ENCODE measurements around the gene ZNF683. TPM values are rescaled to one million over a fixed set of nuclear protein-coding genes. Genes with fewer than 3 reads are reported as not detected.

ZNF683 gene
- total RNA-seq, 2 donors from 2014 or later, result 0.25 TPM; not detected in 1

DNA sequence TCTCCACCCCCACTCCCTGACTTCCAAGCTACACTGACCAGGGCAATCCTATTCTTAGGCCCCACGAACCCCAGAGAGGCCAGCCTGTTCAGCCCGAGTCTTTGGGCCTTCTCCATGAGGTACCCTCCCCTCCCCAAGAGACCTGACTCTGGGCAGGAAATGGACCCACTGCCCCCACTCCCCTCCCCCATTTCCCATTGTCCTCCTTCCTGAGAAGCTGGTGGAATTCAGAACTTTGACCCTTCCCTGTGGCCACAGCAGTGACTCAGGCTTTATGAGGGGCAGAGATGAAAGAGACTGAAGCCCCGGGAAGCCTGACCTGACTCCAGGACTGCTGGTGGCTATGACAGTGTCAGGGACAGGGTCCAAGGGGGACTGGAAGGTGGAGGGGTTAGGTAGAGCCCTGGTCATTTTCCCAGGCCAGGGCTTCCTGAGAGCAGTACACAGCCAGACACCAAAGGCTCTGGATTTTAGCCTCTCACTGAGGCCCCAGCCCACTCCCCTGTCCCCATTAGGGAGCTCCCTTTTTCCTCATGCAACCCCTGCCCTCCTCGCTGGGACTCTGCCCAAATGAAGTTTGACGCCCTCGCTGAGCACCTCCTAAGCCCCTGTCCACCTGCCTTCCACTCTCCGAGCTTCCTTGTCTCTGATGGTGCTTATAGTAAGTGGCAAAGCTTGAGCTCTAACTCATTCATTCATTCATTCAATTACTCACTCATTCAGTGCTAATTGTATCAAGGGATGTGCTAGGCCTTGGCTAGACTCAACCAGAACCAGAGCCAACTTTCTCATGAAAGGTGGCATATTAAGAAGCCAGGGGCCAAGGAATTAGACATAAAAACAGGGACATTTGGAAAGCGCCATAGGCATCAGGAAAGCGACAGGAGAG lies 21.6 kb downstream of the ZNF683 start:
- Mint-ChIP-seq H3K9me3 (no peaks in the 10 kb centered on the region), H3K27ac (no peak overlapping the region), H3K4me3 (no peak overlapping the region), H3K4me1 (ENCODE audit: low read depth) (no peaks in the 10 kb centered on the region), H3K36me3 (ENCODE audit: insufficient read depth in 2 of 2) (no peaks in the 10 kb centered on the region), H3K27me3 (ENCODE audit: low read depth) (no peaks in the 10 kb centered on the region)
- ATAC-seq (replicated peaks in 1 of 2) (no peak), DNase-seq (no peak)

DNA sequence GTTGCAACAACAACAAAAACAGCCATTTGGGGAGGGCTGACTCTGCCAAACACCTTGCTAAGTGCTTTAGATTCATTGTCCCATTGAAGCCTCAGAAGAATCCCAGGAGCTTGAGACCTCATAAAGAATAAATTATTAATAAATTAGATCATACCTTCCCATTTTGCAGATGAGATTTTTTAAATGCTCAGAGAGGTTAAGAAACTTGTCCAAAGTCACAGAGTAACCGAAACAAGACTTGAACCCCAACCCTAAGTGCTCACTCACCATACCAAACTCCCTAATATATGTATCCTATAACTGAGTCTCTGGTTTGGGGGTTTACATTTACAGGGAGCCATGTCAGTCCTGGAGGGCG lies 22.2 kb downstream of the ZNF683 start:
- DNase-seq, result no peak
- Mint-ChIP-seq H3K4me1 (ENCODE audit: low read depth) (no peaks in the 10 kb centered on the region), H3K4me3 (no peak overlapping the region), H3K27me3 (ENCODE audit: low read depth) (no peaks in the 10 kb centered on the region), H3K9me3 (no peaks in the 10 kb centered on the region), H3K36me3 (ENCODE audit: insufficient read depth in 2 of 2) (no peaks in the 10 kb centered on the region), H3K27ac (no peak overlapping the region)
- no peak for ATAC-seq (replicated peaks in 1 of 2)

DNA sequence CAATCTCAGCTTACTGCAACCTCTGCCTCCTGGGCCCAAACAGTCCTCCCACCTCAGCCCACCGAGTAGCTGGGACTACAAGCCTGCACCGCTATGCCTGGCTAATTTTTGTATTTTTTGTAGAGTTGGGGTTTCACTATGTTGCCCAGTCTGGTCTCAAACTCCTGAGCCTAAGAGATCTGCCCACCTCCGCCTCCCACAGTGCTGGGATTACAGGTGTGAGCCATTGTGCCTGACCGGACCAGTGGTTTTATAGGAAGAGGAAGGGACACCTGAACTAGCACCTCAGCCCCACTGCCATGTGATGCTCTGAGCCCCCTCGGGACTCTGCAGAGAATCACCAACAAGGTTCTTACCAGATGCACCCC lies 22.7 kb downstream of the ZNF683 start:
- ATAC-seq (replicated peaks in 1 of 2) (no peak), DNase-seq (no peak)
- Mint-ChIP-seq H3K36me3 (ENCODE audit: insufficient read depth in 2 of 2) (no peaks in the 10 kb centered on the region), H3K27ac (no peak overlapping the region), H3K4me1 (ENCODE audit: low read depth) (no peaks in the 10 kb centered on the region), H3K27me3 (ENCODE audit: low read depth) (no peaks in the 10 kb centered on the region), H3K4me3 (no peak overlapping the region), H3K9me3 (no peaks in the 10 kb centered on the region)

DNA sequence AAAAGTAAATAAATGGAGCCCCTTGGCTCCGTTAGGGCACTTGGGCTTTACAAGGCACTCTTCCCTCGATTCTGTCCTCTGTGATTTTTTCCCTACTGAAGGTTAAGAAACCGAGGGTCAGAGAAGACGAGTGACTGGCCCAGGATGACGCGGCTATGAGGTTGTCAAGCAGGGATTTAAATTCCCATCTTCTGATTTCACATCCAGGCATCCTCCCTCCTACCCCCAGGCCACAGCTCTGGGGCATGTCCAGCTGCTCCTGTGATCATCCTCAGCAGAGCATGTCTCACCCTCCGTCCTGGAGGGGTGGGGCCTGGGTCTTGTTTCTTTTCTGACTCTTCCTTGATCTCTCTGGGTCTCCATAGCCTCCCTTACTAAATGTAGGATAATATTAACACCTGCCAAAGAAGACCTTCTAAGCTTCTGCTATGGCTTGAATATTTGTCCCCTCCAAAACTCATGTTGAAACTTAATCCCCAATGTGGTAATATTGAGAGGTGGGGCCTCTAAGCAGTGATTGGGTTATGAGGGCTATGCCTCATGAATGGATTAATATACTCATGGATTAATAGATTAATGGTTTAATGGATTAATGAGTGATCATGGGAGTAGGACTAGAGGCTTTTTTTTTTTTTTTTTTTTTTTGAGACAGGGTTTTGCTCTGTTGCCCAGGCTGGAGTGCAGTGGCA lies 23.2 kb downstream of the ZNF683 start:
- H3K4me3 Mint-ChIP-seq, result no peak overlapping the region
- H3K36me3 Mint-ChIP-seq (ENCODE audit: insufficient read depth in 2 of 2), result no peaks in the 10 kb centered on the region
- no peak overlapping the region for H3K27ac Mint-ChIP-seq
- no peaks in the 10 kb centered on the region for H3K4me1 Mint-ChIP-seq (ENCODE audit: low read depth)
- H3K9me3 Mint-ChIP-seq, result no peaks in the 10 kb centered on the region
- no peaks in the 10 kb centered on the region for H3K27me3 Mint-ChIP-seq (ENCODE audit: low read depth)
- ATAC-seq (replicated peaks in 1 of 2) (no peak), DNase-seq (no peak)

DNA sequence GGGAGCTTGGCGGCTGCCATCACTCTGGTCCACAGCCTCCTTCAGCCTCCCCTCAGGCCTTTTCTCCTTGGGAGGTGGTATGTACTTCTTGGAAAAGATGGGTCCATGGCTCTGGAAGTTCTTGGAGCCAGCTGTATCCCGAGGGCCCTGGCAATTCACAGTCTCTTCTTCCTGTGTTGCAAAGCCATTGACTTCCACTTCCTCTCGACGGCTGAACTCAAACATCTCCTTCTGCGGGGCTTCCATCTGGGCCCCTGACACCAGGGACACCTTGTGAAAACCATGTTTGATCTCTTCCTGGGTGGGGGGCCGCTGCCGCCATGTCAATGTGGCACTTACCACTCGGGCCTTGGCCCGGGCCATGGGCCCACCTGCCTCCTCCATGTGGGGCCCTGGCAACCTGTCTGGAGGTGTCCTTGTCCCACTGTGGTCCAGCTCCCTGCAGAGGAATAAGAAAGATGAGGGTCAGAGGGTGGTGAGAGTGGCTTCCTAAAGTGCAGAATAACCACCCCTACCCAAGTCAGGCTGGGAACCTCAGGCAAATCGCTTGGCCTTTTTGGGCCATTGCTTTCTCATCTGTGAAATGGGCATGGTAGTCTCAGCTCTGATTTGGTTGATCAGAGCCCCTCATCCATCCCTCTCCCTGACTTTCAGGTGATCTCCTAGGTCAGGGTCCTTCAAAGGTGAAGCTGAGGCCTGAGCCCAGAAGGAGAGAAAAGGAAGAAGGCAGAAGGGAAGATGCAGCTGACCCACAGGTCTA lies 26.1 kb downstream of the ZNF683 start:
- H3K4me3 Mint-ChIP-seq, result no peak overlapping the region
- H3K27ac Mint-ChIP-seq, result no peak overlapping the region
- no peak for DNase-seq
- no peaks in the 10 kb centered on the region for H3K9me3 Mint-ChIP-seq
- H3K27me3 Mint-ChIP-seq (ENCODE audit: low read depth), result no peaks in the 10 kb centered on the region
- no peaks in the 10 kb centered on the region for H3K4me1 Mint-ChIP-seq (ENCODE audit: low read depth)
- ATAC-seq (replicated peaks in 1 of 2), result no peak
- no peaks in the 10 kb centered on the region for H3K36me3 Mint-ChIP-seq (ENCODE audit: insufficient read depth in 2 of 2)

DNA sequence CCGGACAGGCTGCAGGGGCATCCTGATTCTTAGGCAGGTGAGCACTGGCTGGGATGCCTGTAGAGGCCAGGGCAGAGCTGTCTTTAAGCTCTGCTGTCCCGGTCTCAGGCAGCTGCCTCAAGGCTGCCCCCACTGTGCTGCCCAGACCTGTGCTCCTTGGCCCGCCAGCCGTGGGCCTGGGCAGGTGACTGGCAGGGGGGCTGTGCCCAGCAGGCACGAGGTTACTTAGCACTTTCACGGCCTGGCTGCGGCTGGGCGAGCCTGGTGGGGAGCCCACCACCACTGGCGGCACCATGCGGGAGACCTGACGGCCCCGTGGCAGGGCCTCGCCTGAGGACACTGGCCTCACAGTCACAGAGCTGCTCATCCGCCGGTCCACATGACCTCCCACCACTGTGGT lies 26.8 kb downstream of the ZNF683 start:
- Mint-ChIP-seq H3K9me3 (no peaks in the 10 kb centered on the region), H3K27ac (no peak overlapping the region), H3K27me3 (ENCODE audit: low read depth) (no peaks in the 10 kb centered on the region), H3K36me3 (ENCODE audit: insufficient read depth in 2 of 2) (no peaks in the 10 kb centered on the region), H3K4me3 (no peak overlapping the region), H3K4me1 (ENCODE audit: low read depth) (no peaks in the 10 kb centered on the region)
- DNase-seq, result no peak
- no peak for ATAC-seq (replicated peaks in 1 of 2)

DNA sequence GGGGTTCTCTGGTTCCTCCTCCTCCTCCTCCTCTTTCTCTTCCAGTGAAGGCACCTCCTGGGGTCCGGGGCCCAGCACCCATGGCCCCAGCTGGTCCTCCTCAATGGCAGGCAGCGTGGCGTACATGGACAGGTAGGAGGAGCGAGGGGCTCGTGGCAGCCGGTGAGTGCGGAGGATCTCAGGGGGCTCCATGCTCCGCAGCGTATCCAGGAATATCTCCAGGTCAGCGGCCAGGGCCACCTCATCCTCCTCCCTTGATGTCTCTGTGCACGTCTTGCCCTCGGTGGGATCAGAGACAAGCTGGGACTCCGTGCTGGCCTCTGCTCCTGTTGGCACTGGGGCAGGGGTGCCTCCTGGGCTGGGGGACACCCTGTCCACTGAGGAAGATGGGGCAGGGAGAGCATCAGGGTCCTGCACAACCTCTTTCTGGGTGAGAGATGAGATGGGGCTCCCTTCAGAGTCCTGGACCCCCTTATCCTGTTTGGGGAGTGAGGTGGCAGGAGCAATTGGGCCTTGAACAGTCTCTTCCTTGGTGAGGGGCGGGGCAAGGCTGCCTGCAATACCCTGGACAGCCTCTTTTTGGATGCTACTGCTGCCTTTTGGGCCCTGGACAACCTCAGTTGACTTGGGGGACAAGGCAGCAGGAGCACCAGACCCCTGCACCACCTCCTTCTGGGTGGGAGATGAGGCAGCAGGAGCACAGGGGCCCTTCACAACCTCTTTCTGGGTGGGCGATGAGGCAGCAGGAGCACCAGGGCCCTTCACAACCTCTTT lies 28.2 kb downstream of the ZNF683 start:
- H3K36me3 Mint-ChIP-seq (ENCODE audit: insufficient read depth in 2 of 2), result no peaks in the 10 kb centered on the region
- no peaks in the 10 kb centered on the region for H3K4me1 Mint-ChIP-seq (ENCODE audit: low read depth)
- no peak for DNase-seq
- no peaks in the 10 kb centered on the region for H3K9me3 Mint-ChIP-seq
- H3K4me3 Mint-ChIP-seq, result no peak overlapping the region
- no peak overlapping the region for H3K27ac Mint-ChIP-seq
- no peaks in the 10 kb centered on the region for H3K27me3 Mint-ChIP-seq (ENCODE audit: low read depth)
- no peak for ATAC-seq (replicated peaks in 1 of 2)

DNA sequence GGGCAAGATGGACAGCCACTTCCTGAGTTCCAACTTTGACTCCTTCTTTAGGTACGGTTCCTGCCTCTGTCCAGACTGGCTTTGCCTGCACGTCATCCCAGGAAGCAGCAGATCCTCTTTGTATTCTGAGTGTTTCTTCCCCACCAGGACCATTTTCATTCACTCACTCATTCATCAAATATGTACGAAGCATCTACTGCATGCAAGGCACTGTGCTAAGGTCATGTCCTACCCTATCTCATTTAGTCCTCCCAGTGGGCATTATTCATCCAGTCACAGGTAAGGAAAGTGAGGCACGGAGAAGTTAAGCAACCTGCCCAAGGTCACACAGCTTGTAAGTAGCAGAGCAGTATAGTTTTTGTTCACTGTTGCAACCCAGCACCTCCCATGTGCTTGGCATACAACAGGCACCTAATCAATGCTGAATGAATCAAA lies 32.5 kb downstream of the ZNF683 start:
- Mint-ChIP-seq H3K9me3 (no peaks in the 10 kb centered on the region), H3K27ac (no peak overlapping the region), H3K36me3 (ENCODE audit: insufficient read depth in 2 of 2) (no peaks in the 10 kb centered on the region), H3K27me3 (ENCODE audit: low read depth) (peaks cover 6% of the 10 kb centered on the region), H3K4me3 (no peak overlapping the region), H3K4me1 (ENCODE audit: low read depth) (peaks cover 7% of the 10 kb centered on the region)
- ATAC-seq (replicated peaks in 1 of 2) (no peak), DNase-seq (no peak)

DNA sequence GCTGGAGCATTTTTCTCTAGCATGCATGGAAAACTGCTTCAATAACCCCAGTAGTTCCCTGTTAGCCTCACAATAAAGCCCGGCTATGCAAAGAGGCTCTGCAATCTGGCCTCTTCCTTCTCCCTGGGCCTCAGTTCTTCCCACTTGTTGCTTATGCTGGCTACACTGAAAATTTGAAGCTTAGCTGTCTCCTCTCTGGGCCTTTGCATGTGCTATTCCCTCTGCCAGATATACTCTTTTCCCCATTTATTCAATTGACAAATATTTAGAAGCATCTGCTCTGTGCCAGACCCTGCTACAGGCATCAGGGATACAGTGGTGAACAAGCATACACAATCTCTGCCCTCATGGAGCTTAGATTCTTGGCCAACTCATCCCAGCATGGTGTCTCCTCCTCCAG lies 33.9 kb downstream of the ZNF683 start:
- H3K4me1 Mint-ChIP-seq (ENCODE audit: low read depth), result peaks cover 7% of the 10 kb centered on the region
- H3K27ac Mint-ChIP-seq, result no peak overlapping the region
- H3K9me3 Mint-ChIP-seq, result no peaks in the 10 kb centered on the region
- no peak for ATAC-seq (replicated peaks in 1 of 2)
- no peaks in the 10 kb centered on the region for H3K36me3 Mint-ChIP-seq (ENCODE audit: insufficient read depth in 2 of 2)
- H3K27me3 Mint-ChIP-seq (ENCODE audit: low read depth), result peaks cover 6% of the 10 kb centered on the region
- no peak for DNase-seq
- no peak overlapping the region for H3K4me3 Mint-ChIP-seq

DNA sequence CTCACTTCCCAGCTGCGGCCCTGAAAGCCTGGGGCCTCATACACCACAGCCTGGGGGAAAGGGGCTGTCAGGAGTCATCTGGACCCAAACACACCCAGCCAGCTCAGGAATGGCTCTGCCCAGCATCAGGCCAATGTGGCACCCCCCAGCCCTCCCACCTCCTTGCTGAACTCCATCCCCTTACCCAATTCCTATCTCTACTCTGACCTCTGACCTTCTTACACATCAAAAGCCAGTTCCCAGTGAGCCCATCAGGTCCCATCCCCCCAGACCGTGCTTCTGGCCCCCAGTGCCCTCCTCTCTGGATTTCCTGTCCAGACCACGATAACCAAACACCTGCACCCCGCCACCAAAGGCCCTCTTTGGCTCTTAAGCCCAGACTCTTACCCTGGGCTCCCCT lies 34.9 kb downstream of the ZNF683 start:
- DNase-seq (no peak), ATAC-seq (replicated peaks in 1 of 2) (no peak)
- Mint-ChIP-seq H3K9me3 (no peaks in the 10 kb centered on the region), H3K4me1 (ENCODE audit: low read depth) (peaks cover 7% of the 10 kb centered on the region), H3K4me3 (peak overlapping the region in 1 of 2 donors; percentile 32), H3K27me3 (ENCODE audit: low read depth) (peaks cover 6% of the 10 kb centered on the region), H3K36me3 (ENCODE audit: insufficient read depth in 2 of 2) (no peaks in the 10 kb centered on the region), H3K27ac (no peak overlapping the region)

DNA sequence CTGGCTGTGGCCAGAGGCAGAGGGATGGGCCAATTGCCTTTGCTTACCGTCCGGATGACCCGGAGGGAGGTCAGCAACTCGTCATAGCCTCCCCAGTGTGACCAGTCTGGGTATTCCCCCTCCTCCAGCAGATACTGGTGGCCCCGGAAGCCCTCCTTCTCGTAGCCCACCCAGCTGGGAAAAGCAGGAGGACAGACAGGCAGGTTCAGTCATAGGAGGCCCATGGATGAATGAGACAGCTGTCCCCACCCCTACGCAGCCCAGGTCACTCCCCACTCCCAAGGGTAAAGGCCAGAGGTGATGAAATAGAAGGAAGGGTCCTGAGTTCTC lies 35.4 kb downstream of the ZNF683 start:
- DNase-seq, result no peak
- H3K27me3 Mint-ChIP-seq (ENCODE audit: low read depth), result peaks cover 6% of the 10 kb centered on the region
- H3K36me3 Mint-ChIP-seq (ENCODE audit: insufficient read depth in 2 of 2), result no peaks in the 10 kb centered on the region
- peaks cover 7% of the 10 kb centered on the region for H3K4me1 Mint-ChIP-seq (ENCODE audit: low read depth)
- ATAC-seq (replicated peaks in 1 of 2), result no peak
- no peak overlapping the region for H3K27ac Mint-ChIP-seq
- H3K4me3 Mint-ChIP-seq, result peak overlapping the region; percentile 61 to 96
- no peaks in the 10 kb centered on the region for H3K9me3 Mint-ChIP-seq

DNA sequence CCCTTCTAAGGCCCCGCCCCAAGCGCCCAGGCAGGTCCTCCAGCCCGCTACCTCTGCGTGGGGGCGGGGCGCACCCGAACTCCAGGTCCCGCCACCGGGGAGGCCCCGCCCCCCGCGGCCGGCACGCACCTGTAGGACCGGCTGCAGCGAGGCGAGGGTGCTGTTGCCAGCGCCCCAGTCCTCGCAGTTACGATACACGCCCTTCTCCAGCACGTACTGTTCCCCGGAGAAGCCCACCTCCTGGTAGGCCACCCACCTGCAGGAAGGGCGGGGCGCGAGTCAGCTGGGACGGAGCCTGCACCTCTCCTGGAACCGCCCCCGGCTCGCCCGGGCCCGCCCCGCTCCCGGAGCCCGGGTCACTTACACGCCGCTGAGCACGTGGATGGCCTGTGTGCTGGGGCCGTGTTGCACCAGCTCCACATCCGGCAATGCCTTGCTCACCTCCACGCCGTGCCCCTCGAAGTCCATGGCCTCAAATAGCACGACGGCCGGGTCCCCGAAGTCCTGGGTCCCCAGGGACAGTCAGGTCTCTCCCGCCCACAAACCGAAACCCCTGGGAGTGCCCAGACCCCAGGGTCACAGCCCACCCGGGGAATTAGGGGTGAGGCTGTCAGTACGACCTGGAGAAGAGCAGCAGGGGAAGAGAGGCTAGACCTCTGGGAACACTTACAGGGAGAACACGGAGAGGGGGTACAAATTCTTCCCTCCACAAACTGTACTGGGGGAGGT lies 35.9 kb downstream of the ZNF683 start:
- no peak overlapping the region for H3K27ac Mint-ChIP-seq
- H3K36me3 Mint-ChIP-seq (ENCODE audit: insufficient read depth in 2 of 2), result no peaks in the 10 kb centered on the region
- H3K4me1 Mint-ChIP-seq (ENCODE audit: low read depth), result peaks cover 7% of the 10 kb centered on the region
- peak; percentile 93 to 96 for ATAC-seq (replicated peaks in 1 of 2)
- H3K4me3 Mint-ChIP-seq, result peak overlapping the region; percentile 92 to 96
- H3K9me3 Mint-ChIP-seq, result no peaks in the 10 kb centered on the region
- peak; percentile 83 to 84 for DNase-seq
- H3K27me3 Mint-ChIP-seq (ENCODE audit: low read depth), result peaks cover 6% of the 10 kb centered on the region

Measured in activated T-cell treated with anti-CD3 and anti-CD28 coated beads, Interleukin-2, amount 50 U/mL, for 72 hours (primary cell).